IMR-90 (cell line): ENCODE data around the gene DIP2A. TPM values are rescaled to one million over a fixed set of nuclear protein-coding genes. Genes with fewer than 3 reads are reported as not detected.

Experiments
- ATAC-seq: fragments of 200-7000 bp; cut with Tn5 transposase; 2 replicates; pipeline ENCODE4 v1.9.1; 2020; ENCODE audit warnings: low read depth, mild to moderate bottlenecking, moderate library complexity
- BruUV-seq: library from RNA; stranded (reverse); fragments of 400-500 nt; replicated peaks from 2 replicates; lab custom pipeline; 2021; lab: Mats Ljungman, UMichigan
- CTCF ChIA-PET: fragments of 300-600 bp; formaldehyde crosslinking; extraction: SDS; loops from one replicate; lab custom pipeline; 2021; ENCODE audit warnings: antibody characterized with exemption; lab: Yijun Ruan, JAX
- POLR2A ChIA-PET: fragments of 300-600 bp; sonication (Branson Sonifier 250); formaldehyde crosslinking; loops from one replicate; lab custom pipeline; 2022; ENCODE audit warnings: antibody characterized with exemption; ENCODE audit not compliant: unreplicated experiment; lab: Charles Lee
- DNase-seq: peaks from one replicate; pipeline ENCODE4 v3.0.0; 2013
- H2AFZ ChIP-seq: replicated peaks from 2 replicates; pipeline ENCODE3; 2013; ENCODE audit warnings: low read length, mild to moderate bottlenecking; ENCODE audit not compliant: poor library complexity
- H2AK5ac ChIP-seq: 2 replicates; pipeline ENCODE4 v1.6.1; 2013; ENCODE audit warnings: low read depth, low read length, inconsistent platforms
- H2AK9ac ChIP-seq: replicated peaks from 2 replicates; pipeline ENCODE3; 2013; ENCODE audit warnings: mild to moderate bottlenecking, low read depth, low read length, moderate library complexity; ENCODE audit not compliant: poor library complexity
- H2BK120ac ChIP-seq: 2 replicates; pipeline ENCODE4 v1.6.1; 2013; ENCODE audit warnings: low read depth, low read length, inconsistent platforms
- H2BK15ac ChIP-seq: 3 replicates; pipeline ENCODE4 v1.6.1; 2013; ENCODE audit warnings: low read depth, low read length, inconsistent platforms
- H2BK20ac ChIP-seq: 2 replicates; pipeline ENCODE4 v1.6.1; 2013; ENCODE audit warnings: low read depth, mild to moderate bottlenecking, inconsistent platforms, low read length, moderate library complexity
- H2BK5ac ChIP-seq: 2 replicates; pipeline ENCODE4 v1.6.1; 2013; ENCODE audit warnings: mild to moderate bottlenecking, low read depth, low read length, inconsistent platforms; ENCODE audit not compliant: poor library complexity, severe bottlenecking
- H3K14ac ChIP-seq: replicated peaks from 2 replicates; pipeline ENCODE4 v1.6.1; 2013; ENCODE audit warnings: low read depth, low read length, inconsistent platforms
- H3K18ac ChIP-seq: 2 replicates; pipeline ENCODE4 v1.6.1; 2013; ENCODE audit warnings: low read depth, low read length, control low read depth
- H3K23ac ChIP-seq: 2 replicates; pipeline ENCODE4 v1.6.1; 2013; ENCODE audit warnings: low read depth, low read length, inconsistent platforms
- H3K27ac ChIP-seq: 2 replicates; pipeline ENCODE4 v1.5.1; 2013; ENCODE audit warnings: mild to moderate bottlenecking, control low read depth, low read length; ENCODE audit not compliant: insufficient read depth
- H3K27me3 ChIP-seq: 2 replicates; pipeline ENCODE4 v1.6.1; 2013; ENCODE audit warnings: low read length; ENCODE audit not compliant: control insufficient read depth, insufficient read depth
- H3K36me3 ChIP-seq: 2 replicates; pipeline ENCODE4 v1.6.1; 2013; ENCODE audit warnings: low read length, mixed read lengths; ENCODE audit not compliant: control insufficient read depth, insufficient read depth
- H3K4ac ChIP-seq: 2 replicates; pipeline ENCODE4 v1.6.1; 2013; ENCODE audit warnings: low read depth, low read length, inconsistent platforms
- H3K4me1 ChIP-seq: 2 replicates; pipeline ENCODE4 v1.6.1; 2013; ENCODE audit warnings: low read length, mixed read lengths; ENCODE audit not compliant: control insufficient read depth, insufficient read depth
- H3K4me2 ChIP-seq: 2 replicates; pipeline ENCODE4 v1.6.1; 2013; ENCODE audit warnings: low read depth, mild to moderate bottlenecking, control low read depth, low read length, moderate library complexity
- H3K4me3 ChIP-seq: 2 replicates; pipeline ENCODE4 v1.5.1; 2013; ENCODE audit warnings: low read depth, mild to moderate bottlenecking, control low read depth, low read length, moderate library complexity; ENCODE audit not compliant: insufficient read depth
- H3K56ac ChIP-seq: 2 replicates; pipeline ENCODE4 v1.6.1; 2013; ENCODE audit warnings: low read length, inconsistent platforms; ENCODE audit not compliant: insufficient read depth; ENCODE audit errors: extremely low read depth
- H3K79me1 ChIP-seq, 2 experiments: 2 replicates each; pipeline ENCODE4 v1.6.1; 2013; ENCODE audit warnings: low read length in 2 of 2, inconsistent platforms in 1 of 2, low read depth in 1 of 2
- H3K9ac ChIP-seq: 2 replicates; pipeline ENCODE4 v1.6.1; 2013; ENCODE audit warnings: low read depth, low read length, control low read depth
- H3K9me1 ChIP-seq: 2 replicates; pipeline ENCODE4 v1.6.1; 2013; ENCODE audit warnings: low read length, inconsistent platforms; ENCODE audit not compliant: insufficient read depth
- H3K9me3 ChIP-seq: 2 replicates; pipeline ENCODE4 v1.6.1; 2013; ENCODE audit warnings: low read length; ENCODE audit not compliant: control insufficient read depth, insufficient read depth
- H4K20me1 ChIP-seq: 2 replicates; pipeline ENCODE4 v1.6.1; 2013; ENCODE audit warnings: low read length, inconsistent platforms; ENCODE audit not compliant: insufficient read depth
- H4K5ac ChIP-seq: 2 replicates; pipeline ENCODE4 v1.6.1; 2013; ENCODE audit warnings: mild to moderate bottlenecking, low read depth, low read length, control low read depth
- H4K8ac ChIP-seq, 2 experiments: 2 replicates each; pipeline ENCODE4 v1.6.1; 2013; ENCODE audit warnings: low read depth in 2 of 2, low read length in 2 of 2, control low read depth in 1 of 2, inconsistent platforms in 1 of 2
- H4K91ac ChIP-seq: 2 replicates; pipeline ENCODE4 v1.6.1; 2013; ENCODE audit warnings: low read depth, low read length, inconsistent platforms; ENCODE audit not compliant: insufficient read depth
- ELK1 ChIP-seq: fragments of 150-350 bp; IDR thresholded peaks from 2 replicates; pipeline ENCODE4 v1.6.1; 2016; ENCODE audit warnings: low read depth, mild to moderate bottlenecking, low read length, moderate library complexity, borderline replicate concordance
- NFE2L2 ChIP-seq: fragments of 150-350 bp; IDR thresholded peaks from 2 replicates; pipeline ENCODE4 v1.6.1; 2016; ENCODE audit warnings: low read depth, mild to moderate bottlenecking, low read length
- WGBS, 2 experiments: methylation state at CpG; one replicate each; pipeline versions ENCODE4 v1.1.5 to v1.1.7; 2013; ENCODE audit warnings: missing lambda C conversion rate in 2 of 2; ENCODE audit not compliant: insufficient read length in 1 of 2; ENCODE audit errors: extremely low coverage in 2 of 2; 5-methylcytosine and 5-hydroxymethylcytosine counted together
- dilution Hi-C: fragments of 300-500 bp; cut with HindIII; formaldehyde crosslinking; loops from one replicate; pipeline ENCODE4 v1.14.3; 2018; ENCODE audit warnings: low sequenced_read_pairs; ENCODE audit not compliant: unreplicated experiment
- in situ Hi-C: fragments of 300-500 bp; cut with MboI; formaldehyde crosslinking; loops from 3 replicates; pipeline ENCODE4 v1.14.3; 2019; ENCODE audit warnings: low sequenced_read_pairs, inconsistent platforms, mixed read lengths
- intact Hi-C: fragments of 100-400 bp; cut with micrococcal nuclease; formaldehyde crosslinking; loops from 2 replicates; pipeline ENCODE4 v1.10.0; 2022
- polyA plus RNA-seq, 3 experiments: library from polyadenylated mRNA; depleted of rRNA; stranded (reverse); fragments of >200 nt; gene quantifications; 2 replicates each; pipeline ENCODE4 v1.2.3, GENCODE V29; 2012; ENCODE audit warnings: low replicate concordance in 1 of 3
- total RNA-seq: library from RNA; depleted of rRNA; stranded (reverse); fragments of >200 nt; gene quantifications from 2 replicates; pipeline ENCODE4 v1.2.3, GENCODE V29; 2012

Gene DIP2A
- total and polyA plus RNA-seq, 2 of the 4 experiments (the other 2 are of a cell fraction): 17.9 to 24.3 TPM

- no CpG with 5 or more reads among the region's 13 CpGs for WGBS, 2 experiments
- no peak for DNase-seq
- Histone ChIP-seq H3K4me2 (no peak overlapping the region), H2BK20ac (no peak overlapping the region), H2BK15ac (no peak overlapping the region), H3K27ac (no peak overlapping the region), H3K4me1 (no peaks in the 10 kb centered on the region), H3K27me3 (no peaks in the 10 kb centered on the region), H4K8ac (no peak overlapping the region), H3K36me3 (peaks cover 59% of the 10 kb centered on the region), H2AFZ (no peak overlapping the region), H2AK5ac (no peak overlapping the region), H4K20me1 (no peaks in the 10 kb centered on the region; the same call in 1 of the 2 replicates), H3K14ac (no peak overlapping the region), H3K9ac (no peak overlapping the region), H3K18ac (no peak overlapping the region), H3K9me1 (no peaks in the 10 kb centered on the region), H3K56ac (no peak overlapping the region), H3K9me3 (no peaks in the 10 kb centered on the region), H4K91ac (no peak overlapping the region), H3K4ac (no peak overlapping the region), H3K23ac (no peak overlapping the region), H3K4me3 (no peak overlapping the region), H3K79me1 (no peaks in the 10 kb centered on the region), H2BK5ac (no peak overlapping the region), H2BK120ac (no peak overlapping the region), H4K5ac (no peak overlapping the region), H2AK9ac (no peak overlapping the region)
- intact Hi-C loops (no loop called here), in situ Hi-C loops (no loop called here), dilution Hi-C loops (no loop called here)
- CTCF ChIA-PET: interaction anchor here (1.0 kb wide), 1 partner anchor 10 kb away, joined by 3 read pairs; no protein-coding TSS in a partner anchor
- ATAC-seq: no peak
- TF ChIP-seq ELK1 (no peak), NFE2L2 (no peak)
- BruUV-seq: no TSS peak
- POLR2A ChIA-PET: no interaction called here
Measured at GRCh38 chr21:46556802-46557201, 98.1 kb downstream of the DIP2A start.
